CD4-positive, alpha-beta memory T cell (primary cell): Measurements from ENCODE around the gene SLMAP. TPM values are rescaled to one million over a fixed set of nuclear protein-coding genes. Genes with fewer than 3 reads are reported as not detected.

ENCODE experiments used
- CTCF ChIA-PET: fragments of 350-600 bp; sonication (Branson Sonifier 250); formaldehyde crosslinking; loops from one replicate; lab custom pipeline; 2021; ENCODE audit warnings: inconsistent platforms; ENCODE audit not compliant: partially characterized antibody; lab: Charles Lee
- POLR2A ChIA-PET: fragments of 350-600 bp; sonication (Branson Sonifier 250); formaldehyde crosslinking; loops from one replicate; lab custom pipeline; 2021; ENCODE audit not compliant: partially characterized antibody; lab: Charles Lee
- DNase-seq, 5 donors: peaks; one replicate each; pipeline versions ENCODE4 v3.0.0 to v3.0.0-alpha.2; 2020 to 2022; ENCODE audit warnings: mixed read lengths in 1 of 5
- H3K27ac ChIP-seq: one replicate; pipeline ENCODE4 v1.7.0; 2013; ENCODE audit warnings: low read depth, low read length
- H3K27me3 ChIP-seq: 2 replicates; pipeline ENCODE4 v1.7.0; 2013; ENCODE audit warnings: mild to moderate bottlenecking, low read length, moderate library complexity; ENCODE audit not compliant: insufficient read depth
- H3K36me3 ChIP-seq: 2 replicates; pipeline ENCODE4 v1.7.0; 2013; ENCODE audit warnings: mild to moderate bottlenecking, low read length, moderate library complexity; ENCODE audit not compliant: insufficient read depth
- H3K4me1 ChIP-seq: 2 replicates; pipeline ENCODE4 v1.7.0; 2013; ENCODE audit warnings: mild to moderate bottlenecking, low read length, moderate library complexity; ENCODE audit not compliant: insufficient read depth
- H3K4me3 ChIP-seq, 2 donors: one replicate each; pipeline ENCODE4 v1.7.0; 2013; ENCODE audit warnings: low read length in 2 of 2, mild to moderate bottlenecking in 1 of 2
- H3K9me3 ChIP-seq, 2 donors: one replicate each; pipeline ENCODE4 v1.7.0; 2013; ENCODE audit warnings: low read length in 2 of 2, control low read depth in 1 of 2; ENCODE audit not compliant: control insufficient read depth in 1 of 2
- H3K27ac Mint-ChIP-seq, 7 donors: one replicate each; pipeline ENCODE4 v1.8.0; 2020 to 2021; ENCODE audit warnings: mixed read lengths in 7 of 7, mild to moderate bottlenecking in 6 of 7, inconsistent platforms in 3 of 7, moderate library complexity in 3 of 7
- H3K27me3 Mint-ChIP-seq, 2 donors: one replicate each; pipeline ENCODE4 v1.8.0; 2020 to 2021; ENCODE audit warnings: mixed read lengths in 2 of 2
- H3K36me3 Mint-ChIP-seq, 2 donors: one replicate each; pipeline ENCODE4 v1.8.0; 2020 to 2021; ENCODE audit warnings: mixed read lengths in 2 of 2, inconsistent platforms in 1 of 2, mild to moderate bottlenecking in 1 of 2
- H3K4me1 Mint-ChIP-seq, 4 donors: one replicate each; pipeline ENCODE4 v1.8.0; 2020 to 2021; ENCODE audit warnings: mixed read lengths in 4 of 4, mild to moderate bottlenecking in 1 of 4
- H3K4me3 Mint-ChIP-seq, 8 donors: one replicate each; pipeline ENCODE4 v1.8.0; 2020 to 2021; ENCODE audit warnings: mixed read lengths in 8 of 8, mild to moderate bottlenecking in 7 of 8, moderate library complexity in 6 of 8, inconsistent platforms in 3 of 8
- H3K9me3 Mint-ChIP-seq, 8 donors: one replicate each; pipeline ENCODE4 v1.8.0; 2020 to 2021; ENCODE audit warnings: mixed read lengths in 8 of 8, mild to moderate bottlenecking in 5 of 8, inconsistent platforms in 3 of 8, moderate library complexity in 1 of 8
- intact Hi-C: fragments of 100-400 bp; cut with micrococcal nuclease; formaldehyde crosslinking; loops from one replicate; pipeline ENCODE4 v1.15.1; 2023
- polyA plus RNA-seq, 2 donors: library from polyadenylated mRNA; unstranded; fragments of 300-500 nt; fragmentation: Illumina TruSeq; gene quantifications; one replicate each; pipeline ENCODE4 v1.2.3, GENCODE V29; 2021
- total RNA-seq, 2 experiments: library from RNA; stranded (reverse); gene quantifications; one replicate each; pipeline ENCODE4 v1.2.3, GENCODE V29; 2021

The SLMAP gene
- total and polyA plus RNA-seq, 4 experiments from 2014 or later = 17.5 to 69.0 (median 43.0) TPM

GRCh38 chr3:57718118-57718517 is 38.0 kb upstream of the SLMAP start:
- intact Hi-C loops = no loop called here
- no peaks in the 10 kb centered on the region for H3K4me1 ChIP-seq
- Mint-ChIP-seq H3K4me1 (no peaks in the 10 kb centered on the region), H3K9me3 (no peaks in the 10 kb centered on the region), H3K4me3 (no peak overlapping the region), H3K36me3 (no peaks in the 10 kb centered on the region), H3K27me3 (no peaks in the 10 kb centered on the region), H3K27ac (no peak overlapping the region)
- no peaks in the 10 kb centered on the region for H3K9me3 ChIP-seq
- DNase-seq = no peak
- CTCF ChIA-PET = no interaction called here
- no peak overlapping the region for H3K4me3 ChIP-seq
- H3K36me3 ChIP-seq = no peaks in the 10 kb centered on the region
- POLR2A ChIA-PET = no interaction called here
- no peaks in the 10 kb centered on the region for H3K27me3 ChIP-seq
- no peak overlapping the region for H3K27ac ChIP-seq

- intact Hi-C loops = no loop called here
- Mint-ChIP-seq H3K4me3 (no peak overlapping the region), H3K27me3 (peaks cover 0 to 3% of the 10 kb centered on the region in 2 donors), H3K4me1 (no peaks in the 10 kb centered on the region), H3K36me3 (no peaks in the 10 kb centered on the region), H3K27ac (no peak overlapping the region), H3K9me3 (no peaks in the 10 kb centered on the region)
- H3K36me3 ChIP-seq = no peaks in the 10 kb centered on the region
- no peaks in the 10 kb centered on the region for H3K9me3 ChIP-seq
- H3K27ac ChIP-seq = no peak overlapping the region
- ChIA-PET CTCF (no interaction called here), POLR2A (no interaction called here)
- no peak overlapping the region for H3K4me3 ChIP-seq
- H3K27me3 ChIP-seq = no peaks in the 10 kb centered on the region
- no peaks in the 10 kb centered on the region for H3K4me1 ChIP-seq
- no peak for DNase-seq
These were observed 29.7 kb upstream of the SLMAP start for GRCh38 chr3:57726397-57726796.

GRCh38 chr3:57727106-57727505 is 29.0 kb upstream of the SLMAP start:
- no peak overlapping the region for H3K27ac Mint-ChIP-seq
- Histone ChIP-seq H3K4me1 (no peaks in the 10 kb centered on the region), H3K4me3 (no peak overlapping the region), H3K36me3 (no peaks in the 10 kb centered on the region), H3K27me3 (no peaks in the 10 kb centered on the region), H3K9me3 (no peaks in the 10 kb centered on the region), H3K27ac (no peak overlapping the region)
- intact Hi-C loops = no loop called here
- ChIA-PET CTCF (no interaction called here), POLR2A (no interaction called here)
- H3K27me3 Mint-ChIP-seq = peaks cover 0 to 5% of the 10 kb centered on the region in 2 donors
- H3K36me3 Mint-ChIP-seq = no peaks in the 10 kb centered on the region
- no peak for DNase-seq
- H3K9me3 Mint-ChIP-seq = no peaks in the 10 kb centered on the region
- H3K4me3 Mint-ChIP-seq = no peak overlapping the region
- H3K4me1 Mint-ChIP-seq = no peaks in the 10 kb centered on the region

GRCh38 chr3:57729334-57730045 is 26.6 kb upstream of the SLMAP start:
- no peak overlapping the region for H3K4me3 Mint-ChIP-seq
- no peaks in the 10 kb centered on the region for H3K9me3 Mint-ChIP-seq
- DNase-seq = no peak
- H3K36me3 Mint-ChIP-seq = no peaks in the 10 kb centered on the region
- peaks cover 0 to 5% of the 10 kb centered on the region in 2 donors for H3K27me3 Mint-ChIP-seq
- no peaks in the 10 kb centered on the region for H3K9me3 ChIP-seq
- no peak overlapping the region for H3K4me3 ChIP-seq
- no peaks in the 10 kb centered on the region for H3K36me3 ChIP-seq
- H3K27me3 ChIP-seq = no peaks in the 10 kb centered on the region
- H3K27ac Mint-ChIP-seq = no peak overlapping the region
- CTCF ChIA-PET = no interaction called here
- POLR2A ChIA-PET = no interaction called here
- H3K4me1 ChIP-seq = no peaks in the 10 kb centered on the region
- no peaks in the 10 kb centered on the region for H3K4me1 Mint-ChIP-seq
- intact Hi-C loops = no loop called here
- no peak overlapping the region for H3K27ac ChIP-seq

GRCh38 chr3:57730682-57731081 is 25.4 kb upstream of the SLMAP start:
- no peaks in the 10 kb centered on the region for H3K9me3 Mint-ChIP-seq
- no peak for DNase-seq
- no peaks in the 10 kb centered on the region for H3K9me3 ChIP-seq
- intact Hi-C loops = no loop called here
- H3K27ac Mint-ChIP-seq = no peak overlapping the region
- H3K4me3 Mint-ChIP-seq = no peak overlapping the region
- H3K36me3 Mint-ChIP-seq = no peaks in the 10 kb centered on the region
- ChIA-PET POLR2A (no interaction called here), CTCF (no interaction called here)
- no peaks in the 10 kb centered on the region for H3K4me1 ChIP-seq
- peaks cover 0 to 5% of the 10 kb centered on the region in 2 donors for H3K27me3 Mint-ChIP-seq
- H3K27me3 ChIP-seq = no peaks in the 10 kb centered on the region
- no peak overlapping the region for H3K27ac ChIP-seq
- H3K4me3 ChIP-seq = no peak overlapping the region
- no peaks in the 10 kb centered on the region for H3K36me3 ChIP-seq
- no peaks in the 10 kb centered on the region for H3K4me1 Mint-ChIP-seq

GRCh38 chr3:57731311-57731710 is 24.8 kb upstream of the SLMAP start:
- Mint-ChIP-seq H3K27ac (no peak overlapping the region), H3K27me3 (peaks cover 0 to 5% of the 10 kb centered on the region in 2 donors), H3K4me1 (no peaks in the 10 kb centered on the region), H3K4me3 (no peak overlapping the region), H3K9me3 (no peaks in the 10 kb centered on the region), H3K36me3 (no peaks in the 10 kb centered on the region)
- Histone ChIP-seq H3K27ac (no peak overlapping the region), H3K27me3 (no peaks in the 10 kb centered on the region), H3K36me3 (no peaks in the 10 kb centered on the region), H3K4me3 (no peak overlapping the region), H3K4me1 (no peaks in the 10 kb centered on the region), H3K9me3 (no peaks in the 10 kb centered on the region)
- DNase-seq = no peak
- ChIA-PET CTCF (no interaction called here), POLR2A (no interaction called here)
- intact Hi-C loops = no loop called here

- intact Hi-C loops = no loop called here
- H3K36me3 ChIP-seq = no peaks in the 10 kb centered on the region
- no peaks in the 10 kb centered on the region for H3K4me1 ChIP-seq
- H3K9me3 ChIP-seq = no peaks in the 10 kb centered on the region
- no peaks in the 10 kb centered on the region for H3K36me3 Mint-ChIP-seq
- CTCF ChIA-PET = no interaction called here
- H3K27me3 ChIP-seq = no peaks in the 10 kb centered on the region
- H3K9me3 Mint-ChIP-seq = no peaks in the 10 kb centered on the region
- POLR2A ChIA-PET = interaction anchor here (1.0 kb wide), 1 partner anchor 22 kb away, joined by 4 read pairs; the partner anchor contains the start of gene SLMAP
- H3K27me3 Mint-ChIP-seq = peaks cover 0 to 5% of the 10 kb centered on the region in 2 donors
- H3K27ac ChIP-seq = no peak overlapping the region
- no peaks in the 10 kb centered on the region for H3K4me1 Mint-ChIP-seq
- no peak overlapping the region for H3K4me3 Mint-ChIP-seq
- DNase-seq = no peak
- no peak overlapping the region for H3K4me3 ChIP-seq
- no peak overlapping the region for H3K27ac Mint-ChIP-seq
These were observed 22.3 kb upstream of the SLMAP start for GRCh38 chr3:57733790-57734189.
